ENCODE results near the gene TRIM7. TPM values are rescaled to one million over a fixed set of nuclear protein-coding genes. Genes with fewer than 3 reads are reported as not detected.

The TRIM7 gene
- total and polyA plus RNA-seq, 9 of the 15 experiments (the other 6 are each of a cell fraction or from before 2014, with no cell fraction given), result 2.6 to 14.9 (median 8.9) TPM

- TF ChIP-seq ZNF561 (CRISPR knock-in tag; conservative IDR thresholded peaks at IDR 0.05) (no peak), ZNF785 (CRISPR knock-in tag; IDR thresholded peaks at IDR 0.05) (no peak)
These were observed 16.2 kb downstream of the TRIM7 start (continued) for GRCh38 chr5:181188700-181189362.

- TSS peak; percentile 77 for BruUV-seq (replicated peaks)
- ChIA-PET POLR2A (interaction anchor here (0.6 to 2.3 kb wide), 7 partner anchors 12 to 251 kb away, joined by 3 to 11 read pairs (median 4); partner anchors contain the start of gene TRIM41), CTCF (ENCODE audit: low intra/inter-chr PET ratio) (no interaction called here)
- FAIRE-seq (peak; percentile 49), ATAC-seq (peak; percentile 15), DNase-seq (ENCODE audit: extremely low read depth in 1 of 4, low spot score in 3 of 4) (peak; percentile 62 to 93 (median 64))
- H2AFZ ChIP-seq (ENCODE audit: low read depth, low read length), result peak overlapping the region; percentile 96
- WGBS (ENCODE audit: insufficient coverage, low coverage, missing lambda C conversion rate), result 2% methylated on average over 37 of the region's 37 CpGs
- no peaks in the 10 kb centered on the region for H3K27me3 ChIP-seq (ENCODE audit: control insufficient read depth in 2 of 2, insufficient read depth in 2 of 2, low read length in 2 of 2)
- peak overlapping the region; percentile 95 for H3K27ac ChIP-seq (ENCODE audit: extremely low read depth, low read depth, low read length)
- peak overlapping the region; percentile 95 to 96 for H3K9ac ChIP-seq (ENCODE audit: insufficient read depth in 1 of 2, low read depth in 2 of 2, low read length in 2 of 2)
- no peaks in the 10 kb centered on the region for H3K36me3 ChIP-seq (ENCODE audit: control insufficient read depth, insufficient read depth, low read length)
- 0 out of 2 replicates have a peak, but pooled peaks cover 3% of the 10 kb centered on the region for H4K20me1 ChIP-seq (replicated peaks; ENCODE audit: control insufficient read depth, insufficient read depth, low read length)
- peak overlapping the region; percentile 67 for H3K4me3 ChIP-seq
- no peaks in the 10 kb centered on the region for H3K9me3 ChIP-seq (replicated peaks; ENCODE audit: control insufficient read depth, insufficient read depth, low read depth, low read length)
- H3K9me1 ChIP-seq (ENCODE audit: control insufficient read depth, insufficient read depth, low read length), result no peaks in the 10 kb centered on the region
- peaks cover 17 to 58% of the 10 kb centered on the region in 2 experiments for H3K4me1 ChIP-seq (replicated peaks in 1 of 2; ENCODE audit: control insufficient read depth in 2 of 2, insufficient read depth in 2 of 2, low read length in 2 of 2)
- peaks cover 6% of the 10 kb centered on the region for H3K79me2 ChIP-seq (ENCODE audit: control insufficient read depth, insufficient read depth, low read length)
- intact Hi-C loops (cut with micrococcal nuclease) (loop anchor here (1.0 to 5.0 kb wide), 4 partner anchors 15 to 75 kb away; partner anchors contain the start of gene TRIM52), in situ Hi-C loops (cut with MboI) (no loop called here)
- peak overlapping the region; percentile 99 for H3K4me2 ChIP-seq (ENCODE audit: insufficient read depth, low read length)
- TF ChIP-seq MIER1 (IDR thresholded peaks at IDR 0.05; ENCODE audit: low read depth), result peak; percentile 48; the same call in 1 of the 2 replicates
- TF ChIP-seq XRCC4 (IDR thresholded peaks at IDR 0.05; ENCODE audit: extremely low read depth, insufficient read depth, insufficient read length), result no peak
- TF ChIP-seq SAFB2 (IDR thresholded peaks at IDR 0.05; ENCODE audit: borderline replicate concordance, low read depth, low read length, severe bottlenecking), result no peak
- no peak for TF ChIP-seq CBFB (CRISPR knock-in tag; IDR thresholded peaks at IDR 0.05)
- no peak for TF ChIP-seq TAF15 (IDR thresholded peaks at IDR 0.05; ENCODE audit: low read depth, low read length)
- TF ChIP-seq C11orf30 (IDR thresholded peaks at IDR 0.05; ENCODE audit: low read depth), result no peak
- TF ChIP-seq ZNF583 (CRISPR knock-in tag; IDR thresholded peaks at IDR 0.05), result no peak
- no peak for TF ChIP-seq KLF6 (CRISPR knock-in tag; IDR thresholded peaks at IDR 0.05; ENCODE audit: borderline replicate concordance)
- TF ChIP-seq ZBTB12 (CRISPR knock-in tag; IDR thresholded peaks at IDR 0.05), result no peak
- TF ChIP-seq EP400 (IDR thresholded peaks at IDR 0.05), result no peak
- TF ChIP-seq FOXO4 (CRISPR knock-in tag; IDR thresholded peaks at IDR 0.05), result no peak
- TF ChIP-seq ZNF212 (CRISPR knock-in tag; IDR thresholded peaks at IDR 0.05), result no peak
- TF ChIP-seq HDAC6 (IDR thresholded peaks at IDR 0.05; ENCODE audit: low read depth, low read length), result no peak
- peak; percentile 71 for TF ChIP-seq TFAP4 (CRISPR knock-in tag; IDR thresholded peaks at IDR 0.05; ENCODE audit: borderline replicate concordance)
These were observed 17.3 kb downstream of the TRIM7 start for GRCh38 chr5:181187500-181188213.
